Activated CD8-positive, alpha-beta T cell treated with anti-CD3 and anti-CD28 coated beads for 36 hours (primary cell): Measurements from ENCODE around the gene NIFK. TPM values are rescaled to one million over a fixed set of nuclear protein-coding genes. Genes with fewer than 3 reads are reported as not detected.

Experiments
- ATAC-seq: fragments of 200-7000 bp; cut with Tn5 transposase; one replicate; pipeline ENCODE4 v1.10.0; 2021; ENCODE audit warnings: mild to moderate bottlenecking, moderate library complexity
- CTCF ChIA-PET: fragments of 350-600 bp; sonication (Branson Sonifier 250); formaldehyde crosslinking; loops from one replicate; lab custom pipeline; 2021; ENCODE audit warnings: antibody characterized with exemption; lab: Charles Lee
- POLR2A ChIA-PET: fragments of 350-600 bp; sonication (Branson Sonifier 250); formaldehyde crosslinking; loops from one replicate; lab custom pipeline; 2021; ENCODE audit warnings: antibody characterized with exemption; lab: Charles Lee
- DNase-seq: peaks from one replicate; pipeline ENCODE4 v3.0.0-alpha.2; 2020
- H3K27ac Mint-ChIP-seq: one replicate; pipeline ENCODE4 v1.8.0; 2021; ENCODE audit warnings: mild to moderate bottlenecking, mixed read lengths
- H3K27me3 Mint-ChIP-seq: one replicate; pipeline ENCODE4 v1.8.0; 2021; ENCODE audit warnings: mixed read lengths
- H3K36me3 Mint-ChIP-seq: one replicate; pipeline ENCODE4 v1.8.0; 2021; ENCODE audit warnings: low read depth, mixed read lengths
- H3K4me1 Mint-ChIP-seq: one replicate; pipeline ENCODE4 v1.8.0; 2021; ENCODE audit warnings: low read depth, mixed read lengths
- H3K4me3 Mint-ChIP-seq: one replicate; pipeline ENCODE4 v1.8.0; 2021; ENCODE audit warnings: mild to moderate bottlenecking, moderate library complexity, mixed read lengths
- H3K9me3 Mint-ChIP-seq: one replicate; pipeline ENCODE4 v1.8.0; 2021; ENCODE audit warnings: mixed read lengths
- intact Hi-C: fragments of 100-400 bp; cut with micrococcal nuclease; formaldehyde crosslinking; loops from one replicate; pipeline ENCODE4 v1.10.0; 2022
- total RNA-seq, 2 experiments: library from RNA; stranded (reverse); gene quantifications; one replicate each; pipeline ENCODE4 v1.2.3, GENCODE V29; 2021
- TF ChIP-seq, protein P1 (sequence below): fragments of 200-600 bp; IDR thresholded peaks from one replicate; pipeline ENCODE4 v1.8.0; 2022; ENCODE audit warnings: antibody characterized with exemption, mild to moderate bottlenecking

NIFK gene
- total RNA-seq, 2 experiments from 2014 or later: 115 to 134 TPM

DNA sequence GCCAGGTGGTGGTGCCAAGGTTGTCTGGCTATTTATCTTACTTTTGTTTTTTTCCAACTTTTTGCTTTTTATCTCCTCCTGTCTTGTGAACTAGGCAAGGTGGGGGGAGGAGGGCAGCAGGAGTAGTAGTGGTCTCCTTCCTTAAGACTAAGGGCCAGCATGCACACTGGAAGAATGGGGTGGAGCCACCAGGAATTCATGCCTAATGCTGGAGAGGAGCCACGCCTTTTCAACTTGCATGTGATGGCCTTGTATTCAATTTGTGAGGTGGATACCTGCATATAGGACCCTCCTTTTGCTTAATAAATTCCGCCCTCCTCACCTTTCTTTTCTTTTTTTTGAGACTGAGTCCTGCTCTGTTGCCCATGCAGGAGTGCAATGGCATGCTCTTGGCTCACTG lies 49.8 kb downstream of the NIFK start:
- intact Hi-C loops: no loop called here
- no peak for ATAC-seq
- no peak for DNase-seq
- no peaks in the 10 kb centered on the region for H3K27me3 Mint-ChIP-seq
- H3K4me1 Mint-ChIP-seq: peaks cover 3% of the 10 kb centered on the region
- peaks cover 8% of the 10 kb centered on the region for H3K36me3 Mint-ChIP-seq
- ChIA-PET CTCF (no interaction called here), POLR2A (no interaction called here)
- no peak overlapping the region for H3K4me3 Mint-ChIP-seq
- no peak overlapping the region for H3K27ac Mint-ChIP-seq
- TF ChIP-seq, protein P1, sequence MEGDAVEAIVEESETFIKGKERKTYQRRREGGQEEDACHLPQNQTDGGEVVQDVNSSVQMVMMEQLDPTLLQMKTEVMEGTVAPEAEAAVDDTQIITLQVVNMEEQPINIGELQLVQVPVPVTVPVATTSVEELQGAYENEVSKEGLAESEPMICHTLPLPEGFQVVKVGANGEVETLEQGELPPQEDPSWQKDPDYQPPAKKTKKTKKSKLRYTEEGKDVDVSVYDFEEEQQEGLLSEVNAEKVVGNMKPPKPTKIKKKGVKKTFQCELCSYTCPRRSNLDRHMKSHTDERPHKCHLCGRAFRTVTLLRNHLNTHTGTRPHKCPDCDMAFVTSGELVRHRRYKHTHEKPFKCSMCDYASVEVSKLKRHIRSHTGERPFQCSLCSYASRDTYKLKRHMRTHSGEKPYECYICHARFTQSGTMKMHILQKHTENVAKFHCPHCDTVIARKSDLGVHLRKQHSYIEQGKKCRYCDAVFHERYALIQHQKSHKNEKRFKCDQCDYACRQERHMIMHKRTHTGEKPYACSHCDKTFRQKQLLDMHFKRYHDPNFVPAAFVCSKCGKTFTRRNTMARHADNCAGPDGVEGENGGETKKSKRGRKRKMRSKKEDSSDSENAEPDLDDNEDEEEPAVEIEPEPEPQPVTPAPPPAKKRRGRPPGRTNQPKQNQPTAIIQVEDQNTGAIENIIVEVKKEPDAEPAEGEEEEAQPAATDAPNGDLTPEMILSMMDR: no peak
- peaks cover 18% of the 10 kb centered on the region for H3K9me3 Mint-ChIP-seq

DNA sequence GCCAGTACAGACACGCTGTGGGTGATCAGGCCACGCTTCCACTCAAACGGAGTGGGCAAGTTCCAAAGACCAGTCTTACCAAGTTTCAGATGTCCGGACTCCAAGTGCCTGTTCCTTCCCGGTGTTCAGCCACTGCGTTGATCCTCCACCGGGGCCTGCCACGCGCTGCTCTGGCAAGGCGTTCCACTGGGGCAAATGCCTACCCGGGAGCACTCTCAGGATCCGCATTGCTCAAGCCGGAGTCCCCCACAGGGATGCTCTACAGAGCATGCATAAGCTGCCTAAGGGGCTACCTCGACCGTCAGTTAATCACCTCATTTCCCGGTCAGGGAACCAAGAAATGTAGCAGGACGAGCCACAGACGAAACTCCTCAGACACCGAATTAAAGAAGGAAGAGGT lies 50.5 kb downstream of the NIFK start:
- ChIA-PET CTCF (no interaction called here), POLR2A (no interaction called here)
- ATAC-seq (no peak), DNase-seq (no peak)
- H3K4me1 Mint-ChIP-seq: peaks cover 3% of the 10 kb centered on the region
- H3K4me3 Mint-ChIP-seq: no peak overlapping the region
- intact Hi-C loops: no loop called here
- peaks cover 11% of the 10 kb centered on the region for H3K36me3 Mint-ChIP-seq
- H3K27ac Mint-ChIP-seq: no peak overlapping the region
- no peaks in the 10 kb centered on the region for H3K27me3 Mint-ChIP-seq
- TF ChIP-seq, protein P1: no peak
- peaks cover 25% of the 10 kb centered on the region for H3K9me3 Mint-ChIP-seq

DNA sequence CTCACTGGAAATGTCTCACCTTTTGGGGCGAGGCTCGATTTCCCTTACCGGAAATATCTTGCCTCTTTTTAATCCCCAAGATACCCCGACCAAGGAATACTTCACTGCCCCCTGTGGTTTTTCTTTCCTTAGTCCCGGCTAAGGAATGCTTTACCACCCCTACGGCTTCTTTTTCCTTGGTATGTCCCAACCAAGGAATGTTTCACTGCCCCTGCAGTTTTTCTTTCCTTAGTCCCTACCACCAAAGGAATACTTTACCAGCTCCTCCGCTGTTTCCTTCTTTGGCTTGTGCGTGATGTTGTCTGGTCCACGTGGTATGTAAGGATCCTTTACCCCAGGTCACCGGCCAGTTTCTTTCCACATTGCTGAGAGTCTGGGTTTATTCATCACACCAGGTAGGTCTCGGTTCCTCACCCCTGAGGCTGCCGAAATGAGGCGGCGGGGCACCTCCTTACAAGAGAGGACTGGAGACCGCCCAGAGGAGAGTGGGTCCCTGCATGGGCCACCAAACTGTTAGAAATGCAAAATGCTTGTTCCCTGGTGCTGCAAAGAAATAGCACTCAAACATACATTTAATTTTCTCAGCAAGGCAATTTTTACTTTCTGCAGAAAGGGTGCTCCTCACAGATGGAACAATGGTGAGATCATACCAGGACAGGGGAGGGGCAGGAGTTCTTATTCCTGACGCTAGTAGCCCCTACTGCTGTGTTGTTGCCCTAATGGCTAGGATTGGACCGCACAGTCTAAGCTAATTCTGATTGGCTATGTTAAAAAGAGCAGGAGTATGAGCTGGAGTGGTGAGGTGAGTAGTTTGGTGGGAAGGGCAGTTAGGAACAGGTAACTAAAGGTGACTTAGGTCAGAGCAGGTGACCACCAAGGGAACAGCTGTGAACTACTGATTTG lies 54.0 kb downstream of the NIFK start:
- intact Hi-C loops: no loop called here
- TF ChIP-seq, protein P1: no peak
- ChIA-PET CTCF (no interaction called here), POLR2A (no interaction called here)
- no peaks in the 10 kb centered on the region for H3K27me3 Mint-ChIP-seq
- H3K9me3 Mint-ChIP-seq: peaks cover 35% of the 10 kb centered on the region
- DNase-seq: no peak
- H3K4me3 Mint-ChIP-seq: no peak overlapping the region
- no peaks in the 10 kb centered on the region for H3K4me1 Mint-ChIP-seq
- H3K36me3 Mint-ChIP-seq: peaks cover 16% of the 10 kb centered on the region
- no peak overlapping the region for H3K27ac Mint-ChIP-seq
- no peak for ATAC-seq

DNA sequence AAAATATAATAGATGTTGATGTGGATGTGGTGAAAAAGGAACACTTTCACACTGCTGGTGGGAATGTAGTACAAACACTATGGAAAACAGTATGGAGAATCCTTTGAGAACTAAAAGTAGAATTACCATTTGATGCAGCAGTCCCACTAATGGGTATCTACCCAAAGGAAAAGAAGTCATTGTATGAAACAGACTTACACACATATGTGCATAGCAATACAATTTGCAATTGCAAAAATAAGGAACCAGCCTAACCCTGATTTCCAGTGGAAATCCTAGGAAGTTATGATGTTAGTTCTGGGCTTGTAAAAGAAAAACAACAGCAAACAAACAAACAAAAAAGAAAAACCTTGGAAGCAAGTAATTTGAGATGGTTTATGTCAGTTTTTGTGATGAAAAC lies 58.8 kb downstream of the NIFK start:
- Mint-ChIP-seq H3K27me3 (no peaks in the 10 kb centered on the region), H3K27ac (no peak overlapping the region), H3K9me3 (peaks cover 42% of the 10 kb centered on the region), H3K36me3 (peaks cover 9% of the 10 kb centered on the region), H3K4me3 (no peak overlapping the region), H3K4me1 (no peaks in the 10 kb centered on the region)
- POLR2A ChIA-PET: no interaction called here
- TF ChIP-seq, protein P1: no peak
- CTCF ChIA-PET: interaction anchor here (1.1 to 2.0 kb wide), 2 partner anchors 22 to 41 kb away, joined by 3 to 5 read pairs; no protein-coding TSS in a partner anchor
- no peak for DNase-seq
- intact Hi-C loops: no loop called here
- ATAC-seq: no peak

Other genes starting within 250 kb of the NIFK start
- gene RNU4ATAC, start 206.0 kb downstream of the NIFK start, total RNA-seq: not detected
- 10 to 100 TPM; 60.3 to 61.4 TPM for gene CLASP1, start 87.4 kb downstream of the NIFK start, total RNA-seq
- 10 to 100 TPM; 55.9 to 58.1 TPM for gene TSN, start 18.8 kb upstream of the NIFK start, total RNA-seq